ENCODE data around the gene ADGRD2.

Gene ADGRD2

GRCh38 chr9:124498040-124498439 lies 47.8 kb downstream of the ADGRD2 start:
- DNase-seq (ENCODE audit: low read depth in 3 of 3), result no peak

DNA sequence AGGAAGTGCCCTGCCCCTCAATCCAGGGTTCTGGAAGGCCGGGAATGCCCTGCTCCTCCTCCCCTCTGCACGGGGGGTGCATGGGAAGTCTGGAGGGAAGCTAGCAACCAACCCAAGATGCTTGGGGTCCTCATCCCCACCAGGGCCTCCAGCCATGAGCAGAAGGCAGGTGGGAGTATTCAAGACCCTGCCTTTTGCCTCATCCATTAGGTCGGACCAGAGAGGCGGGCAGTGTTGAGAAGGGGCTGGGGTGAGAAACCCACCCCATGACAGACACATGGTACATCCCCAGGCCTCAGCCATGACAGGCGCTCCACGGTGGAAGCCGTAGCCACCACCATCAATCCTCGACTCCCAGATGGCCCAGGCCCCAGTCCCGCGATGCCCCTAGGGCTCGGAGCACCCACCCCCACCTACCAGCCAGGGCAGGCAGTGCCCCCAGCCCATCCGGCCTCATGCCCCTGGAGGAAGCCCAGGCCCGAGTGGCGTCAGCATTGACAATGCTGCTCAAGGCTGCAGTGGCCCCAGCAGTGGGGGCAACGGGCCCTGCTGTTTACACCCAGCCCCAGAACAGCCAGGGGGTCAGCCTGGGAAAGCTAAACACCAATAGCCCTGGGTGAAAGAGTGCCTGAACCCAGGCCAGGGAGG lies 48.4 kb downstream of the ADGRD2 start:
- no peak for DNase-seq (ENCODE audit: low read depth in 3 of 3)

GRCh38 chr9:124499216-124499615 lies 49.0 kb downstream of the ADGRD2 start:
- no peak for DNase-seq (ENCODE audit: low read depth in 3 of 3)

DNA sequence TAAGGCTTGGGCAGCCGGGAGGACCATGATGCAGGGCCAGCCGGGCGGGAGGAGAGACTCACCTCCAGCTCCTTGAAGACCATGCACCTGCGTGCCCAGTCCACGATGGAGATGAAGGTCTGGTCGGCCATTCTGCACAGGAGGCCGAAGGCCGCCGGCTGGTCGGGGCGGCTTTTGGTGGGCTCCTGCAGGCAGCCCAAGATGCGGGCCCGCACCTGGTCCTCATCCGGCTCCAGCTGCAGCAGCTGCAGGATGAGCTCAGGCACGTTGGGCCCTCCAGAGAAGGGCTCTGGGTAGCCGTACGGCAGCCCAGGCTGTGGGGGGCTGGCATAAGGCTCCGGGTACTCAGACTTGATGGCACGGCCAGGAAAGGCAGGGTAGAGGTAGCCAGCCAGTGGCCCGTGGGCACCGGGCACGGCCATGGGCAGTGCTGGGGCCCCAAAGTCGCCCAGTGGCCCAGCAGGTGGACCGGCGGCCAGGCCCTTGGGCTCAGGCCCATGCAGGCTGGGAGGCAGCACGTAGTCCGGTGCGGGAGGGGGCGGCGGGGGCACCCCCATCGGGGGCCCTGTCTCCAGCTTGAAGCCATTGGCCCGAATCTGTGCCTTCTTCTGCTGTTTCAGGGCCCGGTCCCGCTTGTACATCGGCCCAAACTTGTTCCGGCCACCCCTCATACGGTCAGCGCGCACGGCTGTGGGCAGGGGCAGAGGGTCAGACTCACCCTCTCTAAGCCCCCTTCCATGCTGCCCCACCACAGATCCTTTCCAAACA lies 50.0 kb downstream of the ADGRD2 start:
- DNase-seq (ENCODE audit: low read depth in 3 of 3), result no peak

- DNase-seq (ENCODE audit: low read depth in 3 of 3), result no peak
Observed at GRCh38 chr9:124500796-124501611, 50.8 kb downstream of the ADGRD2 start.

DNA sequence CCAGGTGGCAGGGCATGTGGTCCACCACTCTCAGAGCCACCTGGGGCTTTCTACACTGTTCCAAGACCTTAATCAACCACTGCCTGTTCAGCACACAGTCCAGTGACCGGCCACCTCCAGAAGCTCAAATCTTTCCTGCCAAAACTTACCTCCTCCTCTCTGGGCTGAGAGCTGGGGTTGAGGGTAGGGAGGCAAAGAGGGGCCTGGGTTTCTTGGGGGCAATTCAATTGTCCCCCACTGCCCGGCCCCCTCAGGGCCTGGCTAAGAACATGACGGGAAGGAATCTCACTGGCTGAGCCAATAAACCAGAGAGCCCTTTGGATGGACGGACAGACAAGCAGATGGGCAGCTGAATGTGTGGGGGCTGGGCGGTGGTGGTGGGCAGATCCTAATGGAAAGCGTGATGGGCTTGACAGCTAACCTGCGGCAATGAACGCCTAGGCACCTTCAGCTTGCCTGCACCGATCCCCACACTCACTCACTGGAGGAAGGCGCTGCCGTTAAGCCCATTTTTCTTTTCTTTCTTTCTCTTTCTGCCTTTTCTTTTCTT lies 51.6 kb downstream of the ADGRD2 start:
- DNase-seq (ENCODE audit: low read depth in 3 of 3), result no peak

GRCh38 chr9:124502711-124503702 lies 52.8 kb downstream of the ADGRD2 start:
- DNase-seq (ENCODE audit: low read depth in 3 of 3), result no peak

DNA sequence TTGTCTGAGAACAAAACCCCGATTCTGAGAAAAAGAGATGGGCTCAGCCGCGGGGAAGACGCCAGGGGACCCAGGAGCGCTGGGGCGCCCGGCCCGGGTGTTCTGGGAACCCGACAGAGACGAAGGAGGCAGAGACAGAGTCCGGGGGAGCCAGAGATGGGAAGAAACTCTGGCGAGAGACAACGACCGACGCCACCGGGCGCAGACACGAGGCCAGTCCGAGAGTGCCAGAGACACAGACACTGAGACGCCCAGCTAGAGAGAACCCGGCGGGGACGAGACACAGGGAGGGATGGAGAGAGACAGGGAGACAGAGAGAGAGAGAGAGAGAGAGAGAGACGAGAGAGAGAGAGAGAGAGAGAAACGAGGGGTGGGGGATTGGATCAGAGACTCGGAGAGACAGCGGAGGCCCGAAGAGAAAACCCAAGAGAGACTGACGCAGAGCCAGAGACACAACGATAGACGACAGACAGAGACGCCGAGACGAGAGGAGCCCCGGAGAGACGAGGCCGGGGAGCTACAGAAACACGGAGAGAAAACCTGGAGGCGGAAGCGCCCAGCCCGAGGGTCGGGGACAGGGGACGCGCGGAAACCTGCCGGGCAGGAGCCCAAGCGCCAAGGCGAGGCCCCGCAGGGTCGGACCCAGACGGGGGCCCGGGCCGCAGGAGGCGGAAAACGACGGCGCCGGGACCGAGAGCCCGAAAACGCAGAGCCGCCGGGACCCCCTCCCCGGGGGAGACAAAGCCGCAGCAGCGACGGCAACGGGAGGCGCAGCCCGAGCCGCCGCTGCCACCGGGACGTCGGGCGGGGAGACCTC lies 53.7 kb downstream of the ADGRD2 start:
- no peak for DNase-seq (ENCODE audit: low read depth in 3 of 3)

- DNase-seq (ENCODE audit: low read depth in 3 of 3), result no peak
Observed at GRCh38 chr9:124504530-124505005, 54.3 kb downstream of the ADGRD2 start.

- DNase-seq (ENCODE audit: low read depth in 3 of 3), result no peak
Observed at GRCh38 chr9:124505006-124505900, 55.0 kb downstream of the ADGRD2 start.

GRCh38 chr9:124505901-124506346 lies 55.7 kb downstream of the ADGRD2 start:
- DNase-seq (ENCODE audit: low read depth in 3 of 3), result no peak

DNA sequence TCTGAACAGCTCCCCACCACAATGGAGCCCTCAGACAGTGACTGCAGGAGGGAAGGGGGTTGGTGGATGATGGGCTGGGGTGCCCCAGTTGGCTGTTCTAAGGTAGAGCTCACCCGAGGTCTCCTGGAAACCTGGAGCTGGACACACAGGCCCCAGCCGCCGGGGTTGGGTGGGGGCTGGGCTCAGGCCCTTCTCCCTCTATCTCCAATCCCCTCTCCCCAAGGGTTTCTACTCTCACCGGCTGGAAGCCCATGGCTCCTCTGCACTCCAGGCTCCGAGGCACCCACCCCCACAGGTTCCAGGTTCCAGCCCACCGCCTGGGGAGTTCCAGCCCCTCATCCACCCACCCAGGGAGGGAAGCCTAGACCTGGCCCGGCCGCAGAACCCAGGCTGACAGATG lies 56.2 kb downstream of the ADGRD2 start:
- DNase-seq (ENCODE audit: low read depth in 3 of 3), result no peak

GRCh38 chr9:124506931-124507879 lies 57.0 kb downstream of the ADGRD2 start, which contains the start of gene NR5A1:
Gene NR5A1 (minus strand): TSS chr9:124507399. CDS start chr9:124503395, 4,004 bp downstream.
- no peak for DNase-seq (ENCODE audit: low read depth in 3 of 3)

DNA sequence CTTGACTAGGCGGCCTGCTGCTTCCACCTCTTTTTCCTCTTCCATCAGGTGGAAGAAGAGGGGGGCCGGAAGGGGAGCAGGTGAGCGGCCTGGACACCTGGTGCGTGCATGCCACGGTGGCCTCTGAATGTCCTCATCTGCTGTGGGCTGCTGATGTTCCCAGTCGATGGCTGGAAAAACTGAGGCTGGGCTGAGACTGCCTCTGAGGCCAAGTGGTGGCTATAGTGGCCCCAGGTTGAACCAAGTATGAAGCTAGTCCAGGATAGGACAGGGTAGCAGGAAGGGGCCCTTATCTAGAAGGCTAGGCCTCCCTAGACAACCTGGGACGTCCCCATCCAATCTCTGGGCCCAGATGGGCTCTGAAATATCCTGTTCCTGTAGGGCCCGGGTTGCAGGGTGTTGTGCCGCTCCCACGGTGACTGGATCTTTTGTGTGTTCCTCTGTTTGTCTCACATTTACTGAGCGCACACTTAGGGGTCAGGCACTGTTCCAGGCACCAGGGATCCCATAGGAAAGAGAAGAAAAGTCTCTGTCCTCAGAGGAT lies 57.7 kb downstream of the ADGRD2 start:
- DNase-seq (ENCODE audit: low read depth in 3 of 3), result no peak

- no peak for DNase-seq (ENCODE audit: low read depth in 3 of 3)
Observed at GRCh38 chr9:124510650-124511425, 60.6 kb downstream of the ADGRD2 start.

DNA sequence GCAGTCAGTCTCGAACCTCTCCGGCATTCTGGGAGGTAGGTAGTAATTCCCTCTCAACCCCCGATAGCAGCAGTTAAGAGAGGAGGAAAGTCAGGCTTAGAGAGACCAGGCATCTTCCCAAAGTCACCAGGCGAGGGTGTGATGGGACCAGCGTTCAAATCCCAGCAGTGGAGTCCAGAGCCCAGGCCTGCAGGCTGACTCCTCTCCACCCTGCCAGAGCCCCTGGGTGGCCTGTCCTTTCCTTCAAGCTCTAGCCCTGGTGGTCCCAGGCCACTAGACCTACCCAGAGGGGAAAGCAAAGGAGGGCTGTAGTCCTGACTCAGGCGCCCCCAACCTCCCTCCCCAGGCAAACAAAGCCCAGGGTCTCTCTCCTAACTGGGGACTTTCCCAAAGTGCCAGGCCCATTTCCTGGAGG lies 61.2 kb downstream of the ADGRD2 start:
- no peak for DNase-seq (ENCODE audit: low read depth in 3 of 3)
